Measurements from ENCODE around the gene CACNB3. TPM values are rescaled to one million over a fixed set of nuclear protein-coding genes. Genes with fewer than 3 reads are reported as not detected.

The CACNB3 gene
- polyA plus RNA-seq, 3 donors = 0.84 to 6.3 (median 1.5) TPM

- Mint-ChIP-seq H3K36me3 (peaks cover 49 to 53% of the 10 kb centered on the region in 2 donors), H3K4me1 (peaks cover 2% of the 10 kb centered on the region), H3K27me3 (ENCODE audit: low read depth in 3 of 3) (peaks cover 0 to 2% (median 1%) of the 10 kb centered on the region in 3 donors), H3K4me3 (no peak overlapping the region), H3K9me3 (no peaks in the 10 kb centered on the region), H3K27ac (no peak overlapping the region)
- H3K4me3 ChIP-seq (replicated peaks in 1 of 3; ENCODE audit: low read depth in 2 of 3, low read length in 3 of 3) = no peak overlapping the region
- H3K4me2 ChIP-seq (replicated peaks; ENCODE audit: extremely low read depth, low read length, poor library complexity, severe bottlenecking) = no peak overlapping the region
- WGBS (ENCODE audit: insufficient coverage) = 100% methylated on average over 2 of the region's 2 CpGs
- H3K36me3 ChIP-seq (replicated peaks in 1 of 2; ENCODE audit: control insufficient read depth in 1 of 2, insufficient read depth in 2 of 2, low read length in 2 of 2) = peaks cover 50 to 56% of the 10 kb centered on the region in 2 donors
- no peak for DNase-seq
- H3K79me2 ChIP-seq (ENCODE audit: insufficient read depth, low read length) = no peaks in the 10 kb centered on the region
- no peaks in the 10 kb centered on the region for H3K27me3 ChIP-seq (ENCODE audit: control insufficient read depth in 2 of 2, insufficient read depth in 2 of 2, low read length in 2 of 2)
- no peak overlapping the region for H3K27ac ChIP-seq (ENCODE audit: low read depth in 1 of 2, low read length in 2 of 2)
- H3K9ac ChIP-seq (ENCODE audit: insufficient read depth, low read length, poor library complexity, severe bottlenecking) = no peak overlapping the region
- intact Hi-C loops (cut with micrococcal nuclease) = no loop called here
- H2AFZ ChIP-seq (ENCODE audit: insufficient read depth, low read depth, low read length, poor library complexity, severe bottlenecking) = no peak overlapping the region
- H4K20me1 ChIP-seq (ENCODE audit: insufficient read depth, low read length) = peaks cover 27% of the 10 kb centered on the region
- no peak for TF ChIP-seq CTCF (IDR thresholded peaks at IDR 0.05)
- no peaks in the 10 kb centered on the region for H3K4me1 ChIP-seq (ENCODE audit: control insufficient read depth in 1 of 2, insufficient read depth in 2 of 2, low read length in 2 of 2)
- no peaks in the 10 kb centered on the region for H3K9me3 ChIP-seq (replicated peaks in 1 of 2; ENCODE audit: control insufficient read depth in 1 of 2, insufficient read depth in 1 of 2, low read length in 2 of 2)
Measured at GRCh38 chr12:48828293-48828692, 10.0 kb downstream of the CACNB3 start.

- intact Hi-C loops (cut with micrococcal nuclease) = no loop called here
- DNase-seq = no peak
- peak overlapping the region in 3 of 7 donors; percentile 16 to 40 (median 31) for H3K27ac Mint-ChIP-seq
- peaks cover 2% of the 10 kb centered on the region for H3K4me1 Mint-ChIP-seq
- no peaks in the 10 kb centered on the region for H3K9me3 ChIP-seq (replicated peaks in 1 of 2; ENCODE audit: control insufficient read depth in 1 of 2, insufficient read depth in 1 of 2, low read length in 2 of 2)
- no peaks in the 10 kb centered on the region for H3K27me3 ChIP-seq (ENCODE audit: control insufficient read depth in 2 of 2, insufficient read depth in 2 of 2, low read length in 2 of 2)
- no peak overlapping the region for H3K4me3 ChIP-seq (replicated peaks in 1 of 3; ENCODE audit: low read depth in 2 of 3, low read length in 3 of 3)
- H2AFZ ChIP-seq (ENCODE audit: insufficient read depth, low read depth, low read length, poor library complexity, severe bottlenecking) = no peak overlapping the region
- no peak overlapping the region for H3K4me3 Mint-ChIP-seq
- no peaks in the 10 kb centered on the region for H3K79me2 ChIP-seq (ENCODE audit: insufficient read depth, low read length)
- H3K4me1 ChIP-seq (ENCODE audit: control insufficient read depth in 1 of 2, insufficient read depth in 2 of 2, low read length in 2 of 2) = no peaks in the 10 kb centered on the region
- 95% methylated on average over 7 of the region's 16 CpGs for WGBS (ENCODE audit: insufficient coverage)
- no peak overlapping the region for H3K9ac ChIP-seq (ENCODE audit: insufficient read depth, low read length, poor library complexity, severe bottlenecking)
- peaks cover 57 to 63% of the 10 kb centered on the region in 2 donors for H3K36me3 ChIP-seq (replicated peaks in 1 of 2; ENCODE audit: control insufficient read depth in 1 of 2, insufficient read depth in 2 of 2, low read length in 2 of 2)
- H3K27me3 Mint-ChIP-seq (ENCODE audit: low read depth in 3 of 3) = peaks cover 0 to 2% (median 0%) of the 10 kb centered on the region in 3 donors
- no peak overlapping the region for H3K4me2 ChIP-seq (replicated peaks; ENCODE audit: extremely low read depth, low read length, poor library complexity, severe bottlenecking)
- no peak for TF ChIP-seq CTCF (IDR thresholded peaks at IDR 0.05)
- no peak overlapping the region for H3K27ac ChIP-seq (ENCODE audit: low read depth in 1 of 2, low read length in 2 of 2)
- peaks cover 27% of the 10 kb centered on the region for H4K20me1 ChIP-seq (ENCODE audit: insufficient read depth, low read length)
- H3K36me3 Mint-ChIP-seq = peaks cover 56 to 60% of the 10 kb centered on the region in 2 donors
- no peaks in the 10 kb centered on the region for H3K9me3 Mint-ChIP-seq
Measured at GRCh38 chr12:48828841-48829575, 10.7 kb downstream of the CACNB3 start.

Data from CD14-positive monocyte (primary cell).